ENCODE data around the gene CST11.

Gene CST11

DNA sequence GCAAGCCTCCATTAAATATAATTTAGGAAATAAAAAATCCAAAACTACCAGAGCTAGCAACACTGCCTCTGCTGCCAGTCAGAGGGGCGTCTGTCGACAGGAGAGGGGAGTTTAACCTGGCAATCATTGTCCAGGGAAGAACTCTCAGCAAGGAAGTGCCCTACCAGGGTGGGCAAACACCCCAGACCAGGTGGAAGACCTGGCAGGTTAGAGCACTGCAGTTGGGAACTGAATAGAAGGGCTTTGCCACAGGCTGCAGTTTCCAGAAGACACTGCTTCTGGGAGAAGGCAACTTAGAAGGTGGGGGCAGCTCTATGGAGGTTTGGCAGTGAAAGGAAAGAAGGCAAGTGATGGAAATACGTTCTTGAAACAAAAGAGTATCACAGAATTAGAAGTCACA is 42.9 kb downstream of the CST11 start:
- DNase-seq (ENCODE audit: low spot score) = no peak
- TF ChIP-seq, protein P1, sequence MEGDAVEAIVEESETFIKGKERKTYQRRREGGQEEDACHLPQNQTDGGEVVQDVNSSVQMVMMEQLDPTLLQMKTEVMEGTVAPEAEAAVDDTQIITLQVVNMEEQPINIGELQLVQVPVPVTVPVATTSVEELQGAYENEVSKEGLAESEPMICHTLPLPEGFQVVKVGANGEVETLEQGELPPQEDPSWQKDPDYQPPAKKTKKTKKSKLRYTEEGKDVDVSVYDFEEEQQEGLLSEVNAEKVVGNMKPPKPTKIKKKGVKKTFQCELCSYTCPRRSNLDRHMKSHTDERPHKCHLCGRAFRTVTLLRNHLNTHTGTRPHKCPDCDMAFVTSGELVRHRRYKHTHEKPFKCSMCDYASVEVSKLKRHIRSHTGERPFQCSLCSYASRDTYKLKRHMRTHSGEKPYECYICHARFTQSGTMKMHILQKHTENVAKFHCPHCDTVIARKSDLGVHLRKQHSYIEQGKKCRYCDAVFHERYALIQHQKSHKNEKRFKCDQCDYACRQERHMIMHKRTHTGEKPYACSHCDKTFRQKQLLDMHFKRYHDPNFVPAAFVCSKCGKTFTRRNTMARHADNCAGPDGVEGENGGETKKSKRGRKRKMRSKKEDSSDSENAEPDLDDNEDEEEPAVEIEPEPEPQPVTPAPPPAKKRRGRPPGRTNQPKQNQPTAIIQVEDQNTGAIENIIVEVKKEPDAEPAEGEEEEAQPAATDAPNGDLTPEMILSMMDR (IDR thresholded peaks at IDR 0.05; ENCODE audit: extremely low read depth, missing control alignments) = no peak

DNA sequence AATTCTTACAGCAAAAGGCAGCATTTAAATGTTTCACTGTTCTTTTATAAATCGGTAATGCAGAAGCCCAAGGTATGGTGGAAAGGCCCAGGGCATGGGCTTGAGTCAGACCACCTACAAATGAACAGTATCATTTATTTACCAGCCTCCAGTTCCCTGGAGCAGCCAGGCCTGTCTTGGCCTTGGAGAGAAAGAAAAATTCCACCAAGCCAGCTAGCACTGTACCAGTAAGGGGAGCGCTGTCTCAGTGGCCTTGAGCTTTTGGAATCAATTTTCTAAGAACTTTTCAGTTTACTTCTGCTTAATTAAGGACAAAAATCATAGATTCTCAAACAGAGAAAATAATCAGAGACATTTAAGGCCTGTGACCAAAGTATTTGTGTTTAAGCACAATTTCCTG is 43.7 kb downstream of the CST11 start:
- TF ChIP-seq, protein P1 (IDR thresholded peaks at IDR 0.05; ENCODE audit: extremely low read depth, missing control alignments) = no peak
- DNase-seq (ENCODE audit: low spot score) = no peak

DNA sequence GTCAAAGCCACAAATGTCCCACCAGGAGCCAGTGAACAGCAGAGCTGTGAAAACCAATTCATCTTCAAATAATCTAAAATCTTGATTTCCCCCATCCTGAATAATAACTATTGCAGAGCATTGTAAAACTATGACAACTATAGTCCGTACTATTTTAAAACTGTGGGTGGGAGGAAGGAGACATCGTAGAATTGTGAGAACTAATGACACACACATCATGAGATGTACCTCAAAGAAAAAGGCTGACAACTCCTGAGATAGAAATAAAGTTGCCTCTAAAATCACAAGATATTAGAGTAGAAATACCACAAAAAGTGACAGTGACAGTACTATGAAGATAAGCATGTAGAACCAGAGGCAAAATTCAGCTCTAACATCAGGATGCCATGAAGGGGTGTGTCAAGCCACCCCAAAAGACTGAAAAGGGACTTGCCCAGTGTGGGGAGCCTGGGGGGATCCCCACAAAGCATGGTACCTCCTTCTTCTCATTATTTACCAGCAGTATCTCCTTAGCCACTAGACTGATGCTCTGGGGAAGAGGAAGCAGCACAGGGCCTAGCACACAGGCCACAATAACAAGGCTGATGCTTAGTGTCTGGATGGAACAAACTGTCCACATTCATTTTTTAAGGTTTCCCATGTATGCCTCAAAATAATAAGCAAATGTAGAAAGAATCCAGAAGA is 44.8 kb downstream of the CST11 start:
- TF ChIP-seq, protein P1 (IDR thresholded peaks at IDR 0.05; ENCODE audit: extremely low read depth, missing control alignments) = no peak
- DNase-seq (ENCODE audit: low spot score) = peak; percentile 48

DNA sequence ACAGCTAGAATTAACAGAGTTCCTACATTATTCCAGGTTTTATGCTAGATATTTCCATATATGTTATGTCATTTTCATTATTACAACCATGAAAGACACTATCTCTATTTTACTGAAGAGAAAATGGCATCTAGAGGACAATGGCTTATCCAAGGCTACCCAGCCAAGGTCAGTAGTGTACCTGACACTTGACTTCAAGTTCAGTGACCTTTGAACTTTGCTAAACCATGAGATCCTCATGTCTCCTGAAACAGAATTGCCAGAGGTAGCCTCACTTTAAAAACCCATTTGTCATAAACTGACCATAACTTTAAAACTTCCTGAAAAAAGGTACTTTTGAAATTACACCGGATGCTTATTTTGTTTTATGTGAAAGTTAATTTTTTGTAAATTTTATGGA is 45.8 kb downstream of the CST11 start:
- DNase-seq (ENCODE audit: low spot score) = no peak
- TF ChIP-seq, protein P1 (IDR thresholded peaks at IDR 0.05; ENCODE audit: extremely low read depth, missing control alignments) = no peak

DNA sequence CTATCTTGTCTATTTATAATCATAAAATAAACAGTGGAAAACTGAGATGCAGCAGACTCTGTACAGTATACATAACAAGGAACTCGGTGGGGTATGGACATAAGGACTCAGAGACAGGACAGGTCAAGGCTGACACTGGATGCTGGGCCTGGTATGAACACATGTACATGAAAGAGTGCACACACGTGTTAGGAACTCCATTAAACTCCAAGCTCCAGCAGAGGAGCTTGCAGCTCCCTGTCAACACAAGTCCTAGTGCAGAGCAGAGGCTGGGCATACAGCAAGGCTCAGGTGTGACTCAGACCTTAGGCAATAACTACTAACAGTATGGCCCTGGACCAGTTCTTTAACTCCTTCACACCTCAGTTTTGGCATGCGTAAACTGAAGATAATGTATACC is 48.5 kb downstream of the CST11 start:
- TF ChIP-seq, protein P1 (IDR thresholded peaks at IDR 0.05; ENCODE audit: extremely low read depth, missing control alignments) = no peak
- DNase-seq (ENCODE audit: low spot score) = no peak

DNA sequence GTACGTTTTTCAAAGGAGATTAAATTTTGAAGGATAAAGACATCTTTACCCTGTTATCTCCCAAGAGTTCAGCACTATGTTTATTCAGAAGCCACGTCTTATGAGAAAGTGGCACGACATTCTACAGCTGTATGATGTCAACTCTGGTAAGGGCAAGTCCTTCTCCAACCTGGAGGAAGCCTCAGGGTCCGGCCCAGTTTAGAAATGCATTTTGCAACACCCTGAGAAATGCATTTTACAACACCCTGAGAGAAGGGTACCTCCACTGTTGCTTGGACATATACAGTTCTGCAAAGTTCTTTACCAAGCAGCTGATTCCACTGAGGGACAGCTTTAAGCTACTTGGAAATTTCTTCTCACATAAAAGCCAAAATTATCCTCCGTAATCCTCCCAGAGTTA is 48.9 kb downstream of the CST11 start:
- TF ChIP-seq, protein P1 (IDR thresholded peaks at IDR 0.05; ENCODE audit: extremely low read depth, missing control alignments) = no peak
- DNase-seq (ENCODE audit: low spot score) = no peak

DNA sequence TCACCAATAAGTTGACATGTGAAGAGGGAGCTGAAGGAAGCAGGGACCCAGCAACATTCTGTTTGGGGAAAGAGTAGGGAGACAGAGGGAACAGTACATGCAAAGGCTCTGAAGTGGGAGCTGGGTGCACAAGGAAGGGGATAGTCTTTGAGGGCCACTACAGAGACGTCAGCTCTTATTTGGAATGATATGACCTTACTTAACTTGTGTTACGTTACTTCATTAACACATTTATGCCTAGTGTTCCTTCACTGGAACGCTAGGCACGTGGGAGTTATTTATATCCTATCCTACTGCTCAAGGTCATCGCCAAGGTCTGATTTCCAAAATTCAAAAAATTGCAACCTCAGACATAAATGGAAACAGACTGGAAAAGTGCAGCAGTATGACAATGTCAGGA is 51.6 kb downstream of the CST11 start:
- DNase-seq (ENCODE audit: low spot score) = no peak
- TF ChIP-seq, protein P1 (IDR thresholded peaks at IDR 0.05; ENCODE audit: extremely low read depth, missing control alignments) = no peak
